K562 (cell line): ENCODE data around the gene GOLPH3L. TPM values are rescaled to one million over a fixed set of nuclear protein-coding genes. Genes with fewer than 3 reads are reported as not detected.

Experiments
- ATAC-seq: fragments of 200-7000 bp; cut with Tn5 transposase; 3 replicates; pipeline ENCODE4 v1.9.1; 2020; ENCODE audit warnings: moderate library complexity
- BruUV-seq: library from RNA; stranded (reverse); fragments of 400-500 nt; replicated peaks from 2 replicates; lab custom pipeline; 2021; lab: Mats Ljungman, UMichigan
- CTCF ChIA-PET: fragments of 300-600 bp; formaldehyde crosslinking; extraction: SDS; loops from one replicate; lab custom pipeline; 2021; ENCODE audit warnings: low intra/inter-chr PET ratio; lab: Yijun Ruan, JAX
- POLR2A ChIA-PET: fragments of 300-600, 350-650 bp; sonication (Branson Sonifier 250); formaldehyde crosslinking; extraction: SDS; loops from one replicate; lab custom pipeline; 2021; ENCODE audit warnings: antibody characterized with exemption, inconsistent platforms; lab: Yijun Ruan, JAX
- DNase-seq, 4 experiments: peaks; one replicate each; pipeline versions ENCODE4 v3.0.0 to v3.0.0-alpha.2; 2011 to 2018; ENCODE audit warnings: low spot score in 3 of 4, mixed read lengths in 3 of 4; ENCODE audit errors: extremely low read depth in 1 of 4
- FAIRE-seq: peaks from 2 replicates; lab custom pipeline; 2011; peaks lifted over from hg19 to GRCh38; lab: Jason Lieb, UNC
- H2AFZ ChIP-seq: 2 replicates; pipeline ENCODE4 v1.6.0; 2011; ENCODE audit warnings: low read depth, low read length, control low read depth, inconsistent platforms
- H3K27ac ChIP-seq: fragments of 200-600 bp; 3 replicates; pipeline ENCODE4 v1.8.0; 2011; ENCODE audit warnings: low read depth, mild to moderate bottlenecking, control low read depth, inconsistent platforms, low read length, moderate library complexity, mixed read lengths; ENCODE audit errors: extremely low read depth
- H3K27me3 ChIP-seq, 2 experiments: fragments of 300-600 bp in 1 of 2; 2 replicates in 1 of 2; 3 replicates in 1 of 2; pipeline versions ENCODE4 v1.6.0 to v1.8.0; 2011; ENCODE audit warnings: inconsistent platforms in 2 of 2, low read length in 2 of 2, mild to moderate bottlenecking in 1 of 2, mixed read lengths in 1 of 2, moderate library complexity in 1 of 2; ENCODE audit not compliant: control insufficient read depth in 2 of 2, insufficient read depth in 2 of 2
- H3K36me3 ChIP-seq: fragments of 300-600 bp; 3 replicates; pipeline ENCODE4 v1.8.0; 2011; ENCODE audit warnings: mild to moderate bottlenecking, low read length, inconsistent platforms; ENCODE audit not compliant: control insufficient read depth, insufficient read depth
- H3K4me1 ChIP-seq, 2 experiments: fragments of 200-600 bp in 1 of 2; replicated peaks in 1 of 2; 2 replicates in 1 of 2; 3 replicates in 1 of 2; pipeline versions ENCODE4 v1.5.1 to v1.8.0; 2011; ENCODE audit warnings: inconsistent platforms in 2 of 2, low read length in 2 of 2, mild to moderate bottlenecking in 1 of 2, mixed read lengths in 1 of 2, moderate library complexity in 1 of 2; ENCODE audit not compliant: control insufficient read depth in 2 of 2, insufficient read depth in 2 of 2
- H3K4me2 ChIP-seq: 2 replicates; pipeline ENCODE4 v1.6.1; 2011; ENCODE audit warnings: low read length, control low read depth, inconsistent platforms, mixed read lengths; ENCODE audit not compliant: insufficient read depth
- H3K4me3 ChIP-seq: fragments of 200-600 bp; sonication (generic), shearing (Covaris generic); 2 replicates; pipeline ENCODE4 v1.5.1; 2016; ENCODE audit warnings: control low read depth, inconsistent platforms
- H3K79me2 ChIP-seq: fragments of 200-600 bp; 3 replicates; pipeline ENCODE4 v1.8.0; 2011; ENCODE audit warnings: low read length, inconsistent platforms; ENCODE audit not compliant: control insufficient read depth, insufficient read depth
- H3K9ac ChIP-seq, 2 experiments: 2 replicates each; pipeline versions ENCODE4 v1.6.0 to v1.6.1; 2011; ENCODE audit warnings: low read depth in 2 of 2, low read length in 2 of 2, control low read depth in 1 of 2, inconsistent platforms in 1 of 2, mild to moderate bottlenecking in 1 of 2, mixed read lengths in 1 of 2; ENCODE audit not compliant: insufficient read depth in 1 of 2
- H3K9me1 ChIP-seq: one replicate; pipeline ENCODE4 v1.6.0; 2011; ENCODE audit warnings: inconsistent platforms, mild to moderate bottlenecking, low read length, moderate library complexity; ENCODE audit not compliant: control insufficient read depth, insufficient read depth
- H3K9me3 ChIP-seq: replicated peaks from 2 replicates; pipeline ENCODE4 v1.5.1; 2011; ENCODE audit warnings: low read depth, low read length, inconsistent platforms; ENCODE audit not compliant: control insufficient read depth, insufficient read depth
- H4K20me1 ChIP-seq: replicated peaks from 2 replicates; pipeline ENCODE4 v1.6.1; 2011; ENCODE audit warnings: low read length, inconsistent platforms, mixed read lengths; ENCODE audit not compliant: control insufficient read depth, insufficient read depth
- ADNP ChIP-seq: fragments of 200-800 bp; sonication (Bioruptor generic); IDR thresholded peaks from 2 replicates; pipeline ENCODE4 v1.6.1; 2016; ENCODE audit warnings: missing genetic modification characterization, missing compliant biosample characterization
- BACH1 ChIP-seq: fragments of 200-800 bp; sonication (Bioruptor generic); IDR thresholded peaks from 2 replicates; pipeline ENCODE4 v1.6.1; 2016; ENCODE audit warnings: missing genetic modification characterization, missing compliant biosample characterization
- CREM ChIP-seq: IDR thresholded peaks from 2 replicates; pipeline ENCODE4 v1.6.1; 2014; ENCODE audit warnings: antibody characterized with exemption, low read depth
- MXI1 ChIP-seq: IDR thresholded peaks from 2 replicates; pipeline ENCODE4 v1.6.1; 2011; ENCODE audit warnings: low read depth, mild to moderate bottlenecking, improper control_type of control experiment, low read length
- MYBL2 ChIP-seq, 2 experiments: fragments of 450-650 bp in 1 of 2; sonication (generic) in 1 of 2; formaldehyde crosslinking in 1 of 2; IDR thresholded peaks; 2 replicates each; pipeline versions ENCODE4 v1.6.1 to v1.8.1; 2017 to 2022; ENCODE audit warnings: borderline replicate concordance in 1 of 2, inconsistent platforms in 1 of 2, low read depth in 1 of 2, mild to moderate bottlenecking in 1 of 2, missing genetic modification reagents in 1 of 2, moderate library complexity in 1 of 2
- PRPF4 ChIP-seq: fragments of 200-400 bp; formaldehyde crosslinking; IDR thresholded peaks from one replicate; pipeline ENCODE4 v1.6.1; 2017; ENCODE audit warnings: low read length, low read depth, mild to moderate bottlenecking; ENCODE audit not compliant: insufficient read depth, poor library complexity, severe bottlenecking
- RCOR1 ChIP-seq, 2 experiments: IDR thresholded peaks; 2 replicates each; pipeline ENCODE4 v1.6.1; 2012; ENCODE audit warnings: low read depth in 2 of 2, low read length in 2 of 2, borderline replicate concordance in 1 of 2, improper control_type of control experiment in 1 of 2
- SAFB ChIP-seq: fragments of 200-400 bp; formaldehyde crosslinking; IDR thresholded peaks from 2 replicates; pipeline ENCODE4 v1.6.1; 2017; ENCODE audit warnings: low read depth, low read length, borderline replicate concordance
- XRCC4 ChIP-seq: IDR thresholded peaks from one replicate; pipeline ENCODE4 v1.6.1; 2011; ENCODE audit not compliant: insufficient read depth, insufficient read length; ENCODE audit errors: extremely low read depth
- ZNF507 ChIP-seq: conservative IDR thresholded peaks from 2 replicates; pipeline ENCODE4 v1.6.1; 2017; ENCODE audit warnings: missing genetic modification characterization, missing compliant biosample characterization
- WGBS: fragments of 100-300 bp; shearing (Covaris generic); methylation state at CpG from one replicate; pipeline ENCODE4 v1.1.6; 2016; ENCODE audit warnings: low coverage, mixed read lengths; ENCODE audit not compliant: insufficient coverage; ENCODE audit errors: missing lambda C conversion rate; 5-methylcytosine and 5-hydroxymethylcytosine counted together
- in situ Hi-C: fragments of 300-500 bp; cut with MboI; formaldehyde crosslinking; loops from 4 replicates; pipeline ENCODE4 v1.15.0; 2018; ENCODE audit warnings: inconsistent platforms, mixed read lengths
- intact Hi-C: fragments of 100-400 bp; cut with micrococcal nuclease; formaldehyde crosslinking; loops from 2 replicates; pipeline ENCODE4 v1.14.2; 2022
- polyA plus RNA-seq, 8 experiments: library from polyadenylated mRNA; depleted of rRNA in 4 of 8; stranded (reverse) in 5 of 8; unstranded in 3 of 8; fragments of >200 nt; fragmentation: Nextera tagmentation in 2 of 8; fragmentation: Illumina TruSeq in 1 of 8; extraction: Ambion mirVana in 2 of 8; extraction: Trizol in 1 of 8; gene quantifications; 2 replicates each; pipeline versions ENCODE4 v1.2.1 to v1.2.3, GENCODE V29; 2011 to 2014; ENCODE audit warnings: inconsistent platforms in 1 of 8, missing spikeins in 1 of 8
- total RNA-seq, 7 experiments: library from RNA; depleted of rRNA in 6 of 7; stranded (reverse); fragments of >200 nt in 6 of 7; fragmentation: Illumina TruSeq in 2 of 7; extraction: Trizol in 2 of 7; gene quantifications; 2 replicates each; pipeline versions ENCODE4 v1.2.1 to v1.2.3, GENCODE V29; 2011 to 2021; ENCODE audit warnings: low replicate concordance in 1 of 7
- TF ChIP-seq, protein P1 (sequence below), 2 experiments: IDR thresholded peaks in 1 of 2; conservative IDR thresholded peaks in 1 of 2; 2 replicates each; pipeline ENCODE4 v1.6.1; 2016; ENCODE audit warnings: low read depth in 2 of 2, mild to moderate bottlenecking in 1 of 2, missing compliant biosample characterization in 1 of 2, missing genetic modification characterization in 1 of 2, moderate library complexity in 1 of 2
- TF ChIP-seq, protein P2 (sequence below): fragments of 250-450 bp; sonication (Bioruptor Pico); IDR thresholded peaks from 2 replicates; pipeline ENCODE4 v1.8.0; 2021; ENCODE audit warnings: mild to moderate bottlenecking, moderate library complexity
- TF ChIP-seq, protein P3 (sequence below), 2 experiments: fragments of 450-650 bp; conservative IDR thresholded peaks; 2 replicates each; pipeline ENCODE4 v1.6.1; 2017; ENCODE audit warnings: mild to moderate bottlenecking in 2 of 2, moderate library complexity in 2 of 2

Gene GOLPH3L
- total and polyA plus RNA-seq, 9 of the 15 experiments (the other 6 are each of a cell fraction or from before 2014, with no cell fraction given): 8.1 to 42.1 (median 21.6) TPM

DNA sequence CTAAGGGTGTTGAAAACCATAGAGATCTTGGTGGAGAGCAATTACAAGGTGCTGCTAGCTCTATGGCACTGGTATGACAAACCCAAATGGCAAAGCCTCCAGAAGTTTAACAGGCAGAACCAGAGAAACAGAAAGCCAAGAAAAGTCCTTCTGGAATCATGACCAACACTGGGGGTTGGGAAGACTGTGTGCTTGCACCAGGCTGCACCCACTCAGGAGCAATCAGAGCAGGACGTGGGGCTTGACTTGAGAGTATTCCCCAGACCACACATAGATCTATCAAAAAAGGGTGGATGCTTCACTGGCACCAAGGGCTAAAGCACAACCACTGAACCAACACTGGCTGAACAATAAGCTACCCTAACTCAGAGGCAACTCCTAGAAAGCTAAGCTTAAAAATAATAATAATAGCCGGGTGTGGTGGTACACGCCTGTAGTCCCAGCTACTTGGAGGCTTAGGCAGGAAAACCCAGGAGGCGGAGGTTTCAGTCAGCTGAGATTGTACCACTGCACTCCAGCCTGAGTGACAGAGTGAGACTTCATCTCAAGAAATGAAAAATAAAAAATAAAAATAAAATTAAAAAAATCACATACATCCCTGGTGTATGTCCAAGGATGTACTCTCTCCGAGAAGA is 47.4 kb downstream of the GOLPH3L start:
- Histone ChIP-seq H2AFZ (no peak overlapping the region), H3K27me3 (no peaks in the 10 kb centered on the region), H3K27ac (no peak overlapping the region), H4K20me1 (no peaks in the 10 kb centered on the region), H3K4me1 (no peaks in the 10 kb centered on the region), H3K36me3 (peaks cover 39% of the 10 kb centered on the region; the same call in 2 of the 3 replicates), H3K79me2 (no peaks in the 10 kb centered on the region), H3K9ac (no peak overlapping the region), H3K4me3 (no peak overlapping the region), H3K9me1 (no peaks in the 10 kb centered on the region), H3K9me3 (no peaks in the 10 kb centered on the region), H3K4me2 (no peak overlapping the region)
- 83% methylated on average over 5 of the region's 5 CpGs for WGBS
- ChIA-PET CTCF (no interaction called here), POLR2A (interaction anchor here (0.9 to 1.0 kb wide), 2 partner anchors 13 to 25 kb away, joined by 3 read pairs; no protein-coding TSS in a partner anchor)
- FAIRE-seq (no peak), DNase-seq (no peak), ATAC-seq (no peak)
- in situ Hi-C loops: no loop called here
- intact Hi-C loops: no loop called here
- BruUV-seq: no TSS peak
- TF ChIP-seq MXI1: no peak
- no peak for TF ChIP-seq XRCC4
- TF ChIP-seq CREM: no peak
- no peak for TF ChIP-seq BACH1
- no peak for TF ChIP-seq ZNF507 (tag)
- no peak for TF ChIP-seq ADNP (tag)
- no peak for TF ChIP-seq RCOR1 (IDR thresholded peaks at IDR 0.05; ENCODE audit: borderline replicate concordance in 1 of 2, low read depth in 2 of 2, low read length in 2 of 2)
- no peak for TF ChIP-seq MYBL2 (IDR thresholded peaks at IDR 0.05; ENCODE audit: low read depth)
- no peak for TF ChIP-seq MYBL2 (CRISPR knock-in tag; IDR thresholded peaks at IDR 0.05; ENCODE audit: borderline replicate concordance)
- no peak for TF ChIP-seq PRPF4
- TF ChIP-seq, protein P1, sequence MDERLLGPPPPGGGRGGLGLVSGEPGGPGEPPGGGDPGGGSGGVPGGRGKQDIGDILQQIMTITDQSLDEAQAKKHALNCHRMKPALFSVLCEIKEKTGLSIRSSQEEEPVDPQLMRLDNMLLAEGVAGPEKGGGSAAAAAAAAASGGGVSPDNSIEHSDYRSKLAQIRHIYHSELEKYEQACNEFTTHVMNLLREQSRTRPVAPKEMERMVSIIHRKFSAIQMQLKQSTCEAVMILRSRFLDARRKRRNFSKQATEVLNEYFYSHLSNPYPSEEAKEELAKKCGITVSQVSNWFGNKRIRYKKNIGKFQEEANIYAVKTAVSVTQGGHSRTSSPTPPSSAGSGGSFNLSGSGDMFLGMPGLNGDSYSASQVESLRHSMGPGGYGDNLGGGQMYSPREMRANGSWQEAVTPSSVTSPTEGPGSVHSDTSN (CRISPR knock-in tag; IDR thresholded peaks at IDR 0.05; ENCODE audit: low read depth): no peak
- TF ChIP-seq, protein P1 (tag; conservative IDR thresholded peaks at IDR 0.05; ENCODE audit: low read depth): no peak
- TF ChIP-seq, protein P2, sequence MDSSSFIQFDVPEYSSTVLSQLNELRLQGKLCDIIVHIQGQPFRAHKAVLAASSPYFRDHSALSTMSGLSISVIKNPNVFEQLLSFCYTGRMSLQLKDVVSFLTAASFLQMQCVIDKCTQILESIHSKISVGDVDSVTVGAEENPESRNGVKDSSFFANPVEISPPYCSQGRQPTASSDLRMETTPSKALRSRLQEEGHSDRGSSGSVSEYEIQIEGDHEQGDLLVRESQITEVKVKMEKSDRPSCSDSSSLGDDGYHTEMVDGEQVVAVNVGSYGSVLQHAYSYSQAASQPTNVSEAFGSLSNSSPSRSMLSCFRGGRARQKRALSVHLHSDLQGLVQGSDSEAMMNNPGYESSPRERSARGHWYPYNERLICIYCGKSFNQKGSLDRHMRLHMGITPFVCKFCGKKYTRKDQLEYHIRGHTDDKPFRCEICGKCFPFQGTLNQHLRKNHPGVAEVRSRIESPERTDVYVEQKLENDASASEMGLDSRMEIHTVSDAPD: no peak
- TF ChIP-seq, protein P3, sequence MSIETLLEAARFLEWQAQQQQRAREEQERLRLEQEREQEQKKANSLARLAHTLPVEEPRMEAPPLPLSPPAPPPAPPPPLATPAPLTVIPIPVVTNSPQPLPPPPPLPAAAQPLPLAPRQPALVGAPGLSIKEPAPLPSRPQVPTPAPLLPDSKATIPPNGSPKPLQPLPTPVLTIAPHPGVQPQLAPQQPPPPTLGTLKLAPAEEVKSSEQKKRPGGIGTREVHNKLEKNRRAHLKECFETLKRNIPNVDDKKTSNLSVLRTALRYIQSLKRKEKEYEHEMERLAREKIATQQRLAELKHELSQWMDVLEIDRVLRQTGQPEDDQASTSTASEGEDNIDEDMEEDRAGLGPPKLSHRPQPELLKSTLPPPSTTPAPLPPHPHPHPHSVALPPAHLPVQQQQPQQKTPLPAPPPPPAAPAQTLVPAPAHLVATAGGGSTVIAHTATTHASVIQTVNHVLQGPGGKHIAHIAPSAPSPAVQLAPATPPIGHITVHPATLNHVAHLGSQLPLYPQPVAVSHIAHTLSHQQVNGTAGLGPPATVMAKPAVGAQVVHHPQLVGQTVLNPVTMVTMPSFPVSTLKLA (conservative IDR thresholded peaks at IDR 0.05): no peak
- TF ChIP-seq SAFB: no peak
